ENCODE data around the gene WDR81.

WDR81 gene

DNA sequence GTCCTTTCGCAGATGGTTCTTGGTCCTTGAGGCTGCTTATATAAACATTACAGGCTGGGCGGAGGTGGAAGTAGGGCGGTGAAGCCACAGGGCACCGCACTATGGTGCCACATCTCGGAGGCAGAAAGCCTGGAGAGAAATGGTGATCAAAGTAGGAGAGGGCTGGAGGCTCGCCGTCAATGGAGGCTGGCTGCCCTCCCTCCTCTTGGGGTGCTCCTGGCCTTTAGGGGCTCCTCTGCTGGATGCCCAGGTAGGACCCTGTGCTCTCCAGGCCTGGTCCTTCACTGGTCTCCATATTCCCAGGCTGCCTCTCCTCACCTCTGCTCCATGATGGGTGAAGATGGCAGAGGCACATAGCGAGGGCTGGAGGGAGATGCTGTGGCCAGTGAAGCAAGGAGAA, 12.2 kb upstream of the WDR81 start:
- in situ Hi-C loops (cut with HindIII; ENCODE audit: low sequenced_read_pairs): loop anchor here (10.0 kb wide), 1 partner anchor 53 kb away; the partner anchor contains the start of gene SERPINF1
- no peak for DNase-seq (ENCODE audit: low read depth)
- TF ChIP-seq, protein P1, sequence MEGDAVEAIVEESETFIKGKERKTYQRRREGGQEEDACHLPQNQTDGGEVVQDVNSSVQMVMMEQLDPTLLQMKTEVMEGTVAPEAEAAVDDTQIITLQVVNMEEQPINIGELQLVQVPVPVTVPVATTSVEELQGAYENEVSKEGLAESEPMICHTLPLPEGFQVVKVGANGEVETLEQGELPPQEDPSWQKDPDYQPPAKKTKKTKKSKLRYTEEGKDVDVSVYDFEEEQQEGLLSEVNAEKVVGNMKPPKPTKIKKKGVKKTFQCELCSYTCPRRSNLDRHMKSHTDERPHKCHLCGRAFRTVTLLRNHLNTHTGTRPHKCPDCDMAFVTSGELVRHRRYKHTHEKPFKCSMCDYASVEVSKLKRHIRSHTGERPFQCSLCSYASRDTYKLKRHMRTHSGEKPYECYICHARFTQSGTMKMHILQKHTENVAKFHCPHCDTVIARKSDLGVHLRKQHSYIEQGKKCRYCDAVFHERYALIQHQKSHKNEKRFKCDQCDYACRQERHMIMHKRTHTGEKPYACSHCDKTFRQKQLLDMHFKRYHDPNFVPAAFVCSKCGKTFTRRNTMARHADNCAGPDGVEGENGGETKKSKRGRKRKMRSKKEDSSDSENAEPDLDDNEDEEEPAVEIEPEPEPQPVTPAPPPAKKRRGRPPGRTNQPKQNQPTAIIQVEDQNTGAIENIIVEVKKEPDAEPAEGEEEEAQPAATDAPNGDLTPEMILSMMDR (IDR thresholded peaks at IDR 0.05; ENCODE audit: low read depth, low read length, missing control alignments): no peak
- no peak overlapping the region for H3K4me3 ChIP-seq (ENCODE audit: low read depth, low read length)

DNA sequence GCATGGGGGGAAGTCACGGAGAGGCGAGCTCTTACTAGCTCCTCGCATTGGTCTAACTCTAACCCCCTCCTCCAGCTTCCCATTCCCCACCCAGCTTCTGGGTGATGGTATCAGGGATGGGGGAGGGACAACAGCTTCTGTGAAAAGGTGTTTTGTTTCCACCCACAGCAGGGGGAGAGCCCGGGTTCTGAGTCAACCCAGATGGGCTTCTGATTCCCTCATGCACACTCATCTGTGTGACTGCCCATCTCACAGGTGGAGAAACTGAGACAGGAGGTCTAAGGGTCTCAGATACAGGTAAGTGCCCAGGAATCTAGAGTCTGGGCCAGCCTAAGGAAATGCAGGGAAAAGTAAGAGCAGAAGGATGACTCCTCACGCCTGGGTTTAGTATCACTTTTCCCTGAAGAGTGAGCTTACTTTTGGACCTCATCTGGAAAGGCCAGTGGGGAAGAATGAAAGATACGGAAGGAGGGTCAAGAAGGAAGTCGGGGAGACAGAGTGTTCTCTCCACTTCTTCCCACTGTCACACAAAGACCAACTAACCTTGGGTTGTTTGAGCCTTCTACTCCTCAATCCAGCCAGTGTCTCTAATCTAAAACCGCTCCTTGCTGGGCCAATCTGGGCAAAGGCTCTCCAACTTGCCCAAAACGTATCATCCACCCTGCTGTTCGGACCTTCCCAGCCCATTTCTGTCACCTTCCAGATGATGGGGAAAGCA, 11.2 kb upstream of the WDR81 start:
- in situ Hi-C loops (cut with HindIII; ENCODE audit: low sequenced_read_pairs): loop anchor here (10.0 kb wide), 1 partner anchor 51 kb away; the partner anchor contains the start of gene SERPINF1
- H3K4me3 ChIP-seq (ENCODE audit: low read depth, low read length): peak overlapping the region; percentile 84
- no peak for DNase-seq (ENCODE audit: low read depth)
- TF ChIP-seq, protein P1 (IDR thresholded peaks at IDR 0.05; ENCODE audit: low read depth, low read length, missing control alignments): no peak

DNA sequence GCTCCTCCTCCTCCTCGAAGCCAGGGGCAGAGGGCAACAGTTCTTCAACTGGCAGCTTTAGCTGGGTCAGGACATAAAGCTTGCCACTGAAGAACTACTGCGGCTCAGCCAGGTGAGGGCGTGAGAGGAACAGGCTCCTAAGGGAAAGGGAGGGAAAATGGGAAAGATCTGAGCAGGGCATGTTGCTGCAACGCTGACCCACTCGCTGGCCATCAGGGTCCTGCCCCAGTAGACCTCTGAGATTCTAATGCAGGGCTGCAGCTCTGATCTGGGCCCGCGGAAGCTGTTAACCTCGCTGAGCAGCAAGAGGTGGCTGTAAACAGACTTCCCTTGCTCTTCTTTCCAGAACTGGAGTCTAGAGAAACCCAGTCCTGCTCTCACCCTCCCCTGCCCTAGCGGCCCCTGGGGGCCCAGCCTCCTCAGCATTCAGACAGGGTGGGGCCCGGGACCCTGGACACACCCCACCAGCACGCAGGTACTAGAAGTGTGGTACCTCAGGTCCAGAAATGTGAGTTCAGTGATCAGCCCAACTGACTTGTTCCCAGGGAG, 10.6 kb upstream of the WDR81 start:
- no peak for DNase-seq (ENCODE audit: low read depth)
- in situ Hi-C loops (cut with HindIII; ENCODE audit: low sequenced_read_pairs): loop anchor here (10.0 kb wide), 1 partner anchor 51 kb away; the partner anchor contains the start of gene SERPINF1
- peak overlapping the region; percentile 84 for H3K4me3 ChIP-seq (ENCODE audit: low read depth, low read length)
- TF ChIP-seq, protein P1 (IDR thresholded peaks at IDR 0.05; ENCODE audit: low read depth, low read length, missing control alignments): peak; percentile 64

DNA sequence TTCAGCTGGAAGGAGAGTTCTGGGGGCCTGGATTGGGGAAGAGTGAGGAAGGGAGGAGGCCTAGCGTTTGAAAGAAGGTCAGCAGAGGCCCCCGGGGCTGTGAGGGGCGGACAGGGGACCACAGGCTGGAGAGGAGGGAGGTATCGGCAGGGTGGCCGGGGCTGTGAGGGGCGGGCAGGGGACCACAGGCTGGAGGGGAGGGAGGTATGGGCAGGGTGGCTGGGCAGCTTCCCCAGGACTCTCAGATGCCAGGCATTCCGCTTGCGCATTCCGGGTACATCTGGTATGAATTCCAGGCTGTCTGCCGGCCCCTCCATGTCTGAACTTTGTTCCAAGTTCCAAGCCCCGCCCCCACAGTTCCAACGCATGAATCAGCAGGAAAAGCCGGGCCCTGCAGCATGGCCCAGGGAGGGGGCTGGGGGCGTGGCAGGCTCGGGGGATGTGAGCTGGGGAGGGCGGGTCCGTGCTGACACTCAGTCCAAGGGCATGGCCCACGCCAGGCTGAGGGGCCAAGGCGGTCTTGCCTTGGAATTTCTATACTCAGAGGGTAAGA, 10.0 kb upstream of the WDR81 start:
- TF ChIP-seq, protein P1 (IDR thresholded peaks at IDR 0.05; ENCODE audit: low read depth, low read length, missing control alignments): no peak
- peak; percentile 96 for DNase-seq (ENCODE audit: low read depth)
- peak overlapping the region; percentile 84 for H3K4me3 ChIP-seq (ENCODE audit: low read depth, low read length)
- in situ Hi-C loops (cut with HindIII; ENCODE audit: low sequenced_read_pairs): loop anchor here (10.0 kb wide), 1 partner anchor 50 kb away; the partner anchor contains the start of gene SERPINF1

DNA sequence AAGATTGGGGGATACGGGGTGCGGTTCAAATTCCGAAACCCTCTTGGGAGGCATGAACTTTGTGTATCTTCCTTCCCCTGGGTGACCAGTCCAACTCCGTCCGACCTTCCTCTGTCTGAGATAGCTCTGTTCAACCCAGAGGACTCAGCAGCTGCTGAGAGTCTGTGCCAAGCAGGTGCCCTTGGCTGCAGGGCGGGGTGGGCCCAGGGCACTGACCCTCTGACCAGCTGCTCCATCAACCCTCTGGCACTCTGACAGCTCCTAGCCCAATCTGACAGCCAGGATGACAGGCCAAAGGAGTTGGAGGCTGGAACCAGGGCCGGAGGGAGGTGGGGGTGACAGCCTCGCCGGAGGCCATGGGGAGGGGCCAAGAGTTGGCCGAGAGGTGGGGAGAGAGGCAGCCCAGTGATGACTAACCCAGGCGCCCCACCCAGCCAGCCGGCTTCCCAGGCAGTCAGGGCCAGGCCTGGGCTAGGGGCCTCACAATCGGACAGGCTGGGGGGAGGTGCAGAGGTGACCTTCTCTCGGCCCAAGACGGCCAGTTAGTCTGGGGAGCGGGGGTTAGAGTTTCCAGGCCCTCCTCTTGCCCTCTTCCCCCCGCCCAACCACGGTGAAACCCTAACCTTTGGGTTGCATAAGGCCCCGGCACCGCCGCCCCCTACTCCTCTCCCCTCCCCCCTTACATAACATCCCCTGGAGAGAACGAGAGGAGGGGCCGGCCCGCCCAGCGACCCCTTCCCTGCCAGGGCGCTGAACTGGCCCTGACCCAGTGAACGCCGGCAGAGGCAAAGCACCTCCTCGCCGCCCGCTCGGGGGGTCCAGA, 9.3 kb upstream of the WDR81 start:
- TF ChIP-seq, protein P1 (IDR thresholded peaks at IDR 0.05; ENCODE audit: low read depth, low read length, missing control alignments): no peak
- in situ Hi-C loops (cut with HindIII; ENCODE audit: low sequenced_read_pairs): loop anchor here (5.0 to 10.0 kb wide), 2 partner anchors 50 to 67 kb away; partner anchors contain the start of gene SERPINF1
- peak overlapping the region; percentile 84 for H3K4me3 ChIP-seq (ENCODE audit: low read depth, low read length)
- DNase-seq (ENCODE audit: low read depth): peak; percentile 56

DNA sequence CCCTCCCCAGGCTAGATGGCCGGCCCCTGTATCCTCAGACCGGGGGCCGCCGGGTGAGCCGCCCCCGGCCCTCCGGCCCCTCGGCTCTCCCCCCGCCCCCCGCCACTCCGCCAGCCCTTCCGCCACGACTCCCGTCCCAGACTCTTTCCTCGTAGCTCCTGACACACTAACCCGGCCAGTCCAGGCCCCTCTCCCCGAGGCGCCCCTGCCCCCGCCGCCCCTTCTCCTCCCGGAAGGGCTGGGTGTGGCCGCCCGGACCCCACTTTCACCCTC, 8.8 kb upstream of the WDR81 start:
- TF ChIP-seq, protein P1 (IDR thresholded peaks at IDR 0.05; ENCODE audit: low read depth, low read length, missing control alignments): no peak
- peak overlapping the region; percentile 84 for H3K4me3 ChIP-seq (ENCODE audit: low read depth, low read length)
- in situ Hi-C loops (cut with HindIII; ENCODE audit: low sequenced_read_pairs): loop anchor here (5.0 to 10.0 kb wide), 2 partner anchors 49 to 67 kb away; partner anchors contain the start of gene SERPINF1
- no peak for DNase-seq (ENCODE audit: low read depth)
